ENCODE measurements around the gene NOC2L. TPM values are rescaled to one million over a fixed set of nuclear protein-coding genes. Genes with fewer than 3 reads are reported as not detected.
A peak's percentile ranks its signal among the peaks of the same experiment; 100 is the strongest.

NOC2L gene
- total and polyA plus RNA-seq, 9 of the 15 experiments (the other 6 are each of a cell fraction or from before 2014, with no cell fraction given): 4.0 to 410 (median 200) TPM

GRCh38 chr1:917466-918091, 41.5 kb downstream of the NOC2L start:
- Histone ChIP-seq H3K27me3 (ENCODE audit: control insufficient read depth in 2 of 2, insufficient read depth in 2 of 2, low read length in 2 of 2) (peaks cover 33 to 77% of the 10 kb centered on the region in 2 experiments; a peak in 4 of 5 replicates), H4K20me1 (replicated peaks; ENCODE audit: control insufficient read depth, insufficient read depth, low read length) (peaks cover 41% of the 10 kb centered on the region), H3K79me2 (ENCODE audit: control insufficient read depth, insufficient read depth, low read length) (no peaks in the 10 kb centered on the region), H3K9ac (ENCODE audit: insufficient read depth in 1 of 2, low read depth in 2 of 2, low read length in 2 of 2) (peak overlapping the region in 1 of 2 experiments; percentile 54; a peak in 1 of 4 replicates), H3K4me1 (replicated peaks in 1 of 2; ENCODE audit: control insufficient read depth in 2 of 2, insufficient read depth in 2 of 2, low read length in 2 of 2) (peaks cover 15 to 87% of the 10 kb centered on the region in 2 experiments), H3K9me3 (replicated peaks; ENCODE audit: control insufficient read depth, insufficient read depth, low read depth, low read length) (no peaks in the 10 kb centered on the region), H2AFZ (ENCODE audit: low read depth, low read length) (no peak overlapping the region), H3K9me1 (ENCODE audit: control insufficient read depth, insufficient read depth, low read length) (no peaks in the 10 kb centered on the region), H3K36me3 (ENCODE audit: control insufficient read depth, insufficient read depth, low read length) (no peaks in the 10 kb centered on the region), H3K27ac (ENCODE audit: extremely low read depth, low read depth, low read length) (no peak overlapping the region), H3K4me3 (no peak overlapping the region), H3K4me2 (ENCODE audit: insufficient read depth, low read length) (no peak overlapping the region)
- in situ Hi-C loops (cut with MboI): no loop called here
- no peak for TF ChIP-seq KLF10 (CRISPR knock-in tag; IDR thresholded peaks at IDR 0.05)
- TF ChIP-seq ZNF408 (CRISPR knock-in tag; IDR thresholded peaks at IDR 0.05; ENCODE audit: low read depth): no peak
- ATAC-seq (no peak), DNase-seq (ENCODE audit: extremely low read depth in 1 of 4, low spot score in 3 of 4) (no peak), FAIRE-seq (no peak)
- CTCF ChIA-PET (ENCODE audit: low intra/inter-chr PET ratio): no interaction called here
- BruUV-seq (replicated peaks): no TSS peak
- 16% methylated on average over 22 of the region's 22 CpGs for WGBS (ENCODE audit: insufficient coverage, low coverage, missing lambda C conversion rate)
- intact Hi-C loops (cut with micrococcal nuclease): no loop called here
- POLR2A ChIA-PET: interaction anchor here (0.8 to 1.6 kb wide), 3 partner anchors 9 to 49 kb away, joined by 3 to 4 read pairs (median 3); no protein-coding TSS in a partner anchor

- intact Hi-C loops (cut with micrococcal nuclease): no loop called here
These were observed 42.0 kb downstream of the NOC2L start for GRCh38 chr1:917076-917459.

More at GRCh38 chr1:917076-917459, 42.0 kb downstream of the NOC2L start:
- H3K79me2 ChIP-seq (ENCODE audit: control insufficient read depth, insufficient read depth, low read length): no peaks in the 10 kb centered on the region
- H3K27me3 ChIP-seq (ENCODE audit: control insufficient read depth in 2 of 2, insufficient read depth in 2 of 2, low read length in 2 of 2): peaks cover 33 to 73% of the 10 kb centered on the region in 2 experiments; a peak in 4 of 5 replicates
- peaks cover 15 to 82% of the 10 kb centered on the region in 2 experiments for H3K4me1 ChIP-seq (replicated peaks in 1 of 2; ENCODE audit: control insufficient read depth in 2 of 2, insufficient read depth in 2 of 2, low read length in 2 of 2)
- peaks cover 41% of the 10 kb centered on the region for H4K20me1 ChIP-seq (replicated peaks; ENCODE audit: control insufficient read depth, insufficient read depth, low read length)
- H3K27ac ChIP-seq (ENCODE audit: extremely low read depth, low read depth, low read length): no peak overlapping the region
- H3K9ac ChIP-seq (ENCODE audit: insufficient read depth in 1 of 2, low read depth in 2 of 2, low read length in 2 of 2): peak overlapping the region in 1 of 2 experiments; percentile 38; a peak in 2 of 4 replicates
- CTCF ChIA-PET (ENCODE audit: low intra/inter-chr PET ratio): no interaction called here
- in situ Hi-C loops (cut with MboI): no loop called here
- H2AFZ ChIP-seq (ENCODE audit: low read depth, low read length): no peak overlapping the region
- WGBS (ENCODE audit: insufficient coverage, low coverage, missing lambda C conversion rate): 11% methylated on average over 7 of the region's 7 CpGs
- TF ChIP-seq HMGN3 (IDR thresholded peaks at IDR 0.05; ENCODE audit: borderline replicate concordance, extremely low read depth, insufficient read length, low read depth, low read length) (peak; percentile 35), FOXK1 (CRISPR knock-in tag; IDR thresholded peaks at IDR 0.05; ENCODE audit: borderline replicate concordance) (0 out of 2 replicates have a peak, but pooled peaks have one; percentile 35), OTX1 (CRISPR knock-in tag; IDR thresholded peaks at IDR 0.05) (no peak)
- no peaks in the 10 kb centered on the region for H3K9me3 ChIP-seq (replicated peaks; ENCODE audit: control insufficient read depth, insufficient read depth, low read depth, low read length)
- POLR2A ChIA-PET: interaction anchor here (0.6 to 1.6 kb wide), 5 partner anchors 9 to 91 kb away, joined by 3 to 4 read pairs (median 3); no protein-coding TSS in a partner anchor
- no peaks in the 10 kb centered on the region for H3K36me3 ChIP-seq (ENCODE audit: control insufficient read depth, insufficient read depth, low read length)
- no peak overlapping the region for H3K4me2 ChIP-seq (ENCODE audit: insufficient read depth, low read length)
- FAIRE-seq (no peak), ATAC-seq (no peak), DNase-seq (ENCODE audit: extremely low read depth in 1 of 4, low spot score in 3 of 4) (no peak)
- no peaks in the 10 kb centered on the region for H3K9me1 ChIP-seq (ENCODE audit: control insufficient read depth, insufficient read depth, low read length)
- H3K4me3 ChIP-seq: no peak overlapping the region
- BruUV-seq (replicated peaks): no TSS peak
